Measurements from ENCODE around the gene AHCTF1. TPM values are rescaled to one million over a fixed set of nuclear protein-coding genes. Genes with fewer than 3 reads are reported as not detected.

The AHCTF1 gene
- total RNA-seq, 1 experiment from 2014 or later: 44.3 TPM

DNA sequence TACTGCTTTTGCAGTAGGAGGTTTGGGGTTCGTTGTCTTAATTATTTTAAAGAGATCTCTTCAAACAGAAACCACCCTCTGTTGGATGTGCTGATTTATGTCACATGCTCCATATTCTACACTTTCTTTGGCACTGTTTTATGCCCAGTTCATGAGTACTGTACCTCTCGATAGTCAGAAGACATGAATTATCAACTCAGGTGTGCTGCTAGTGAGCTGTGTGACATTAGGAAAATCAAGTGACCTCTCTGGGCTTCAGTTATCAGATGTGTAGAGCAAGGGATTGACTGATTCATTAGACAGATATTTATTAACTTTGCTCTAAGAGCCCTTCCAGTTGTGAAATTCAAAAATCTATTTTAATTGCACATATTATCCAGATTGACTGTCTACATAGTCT, 2.1 kb upstream of the AHCTF1 start:
- H3K18ac ChIP-seq (ENCODE audit: insufficient read length, low read depth, low read length): no peak overlapping the region
- no CpG with 5 or more reads among the region's 2 CpGs for WGBS (ENCODE audit: extremely low coverage, insufficient read length, low lambda C conversion rate)
- no peak overlapping the region for H3K27ac Mint-ChIP-seq

More for the DNA sequence above, 2.1 kb upstream of the AHCTF1 start:
- no peak overlapping the region for H3K4me3 Mint-ChIP-seq
- Histone ChIP-seq H2BK120ac (ENCODE audit: low read depth, low read length, poor library complexity, severe bottlenecking) (no peak overlapping the region), H3K79me1 (ENCODE audit: insufficient read depth, low read depth, low read length, poor library complexity, severe bottlenecking) (no peaks in the 10 kb centered on the region), H3K56ac (ENCODE audit: insufficient read length, low read depth, low read length) (no peak overlapping the region), H3K4me1 (ENCODE audit: insufficient read depth, low read length) (no peaks in the 10 kb centered on the region), H2BK12ac (ENCODE audit: insufficient read length, low read depth, low read length) (no peak overlapping the region), H4K91ac (ENCODE audit: insufficient read length, low read depth, low read length) (no peak overlapping the region), H3K23me2 (ENCODE audit: insufficient read length, low read depth, low read length, poor library complexity, severe bottlenecking) (no peaks in the 10 kb centered on the region), H4K8ac (replicated peaks; ENCODE audit: insufficient read length, low read depth, low read length) (no peak overlapping the region), H3K4ac (ENCODE audit: low read depth, low read length) (no peak overlapping the region), H3K9ac (ENCODE audit: extremely low read depth, insufficient read length, low read length) (no peak overlapping the region), H2BK5ac (ENCODE audit: insufficient read length, low read length) (no peak overlapping the region), H3K27me3 (ENCODE audit: insufficient read depth, low read length) (no peaks in the 10 kb centered on the region), H3K14ac (ENCODE audit: insufficient read depth, low read length) (no peak overlapping the region), H3T11ph (ENCODE audit: low read length) (no peak overlapping the region), H3K23ac (ENCODE audit: insufficient read length, low read depth, low read length) (no peak overlapping the region), H4K5ac (ENCODE audit: insufficient read length, low read depth, low read length) (no peak overlapping the region), H3K9me3 (ENCODE audit: control insufficient read depth, low read depth, low read length) (no peaks in the 10 kb centered on the region), H4K20me1 (ENCODE audit: control insufficient read depth, insufficient read depth, insufficient read length) (no peaks in the 10 kb centered on the region), H3K4me2 (ENCODE audit: insufficient read depth, insufficient read length, low read length) (no peak overlapping the region), H2AFZ (ENCODE audit: low read length) (no peak overlapping the region), H3K27ac (ENCODE audit: insufficient read length, low read depth, low read length) (no peak overlapping the region), H2BK20ac (ENCODE audit: low read depth, low read length, poor library complexity, severe bottlenecking) (no peak overlapping the region), H2BK15ac (ENCODE audit: low read depth, low read length) (no peak overlapping the region), H3K79me2 (ENCODE audit: insufficient read depth, low read length) (peaks cover 17% of the 10 kb centered on the region; the same call in 1 of the 2 replicates), H2AK5ac (ENCODE audit: insufficient read length, low read length) (no peak overlapping the region)
- peaks cover 0 to 3% of the 10 kb centered on the region in 2 experiments; a peak in 1 of 5 replicates for H3K9me3 Mint-ChIP-seq
- no peak for DNase-seq
- H3K27me3 Mint-ChIP-seq (ENCODE audit: low read depth): no peaks in the 10 kb centered on the region
- TF ChIP-seq, protein P1, sequence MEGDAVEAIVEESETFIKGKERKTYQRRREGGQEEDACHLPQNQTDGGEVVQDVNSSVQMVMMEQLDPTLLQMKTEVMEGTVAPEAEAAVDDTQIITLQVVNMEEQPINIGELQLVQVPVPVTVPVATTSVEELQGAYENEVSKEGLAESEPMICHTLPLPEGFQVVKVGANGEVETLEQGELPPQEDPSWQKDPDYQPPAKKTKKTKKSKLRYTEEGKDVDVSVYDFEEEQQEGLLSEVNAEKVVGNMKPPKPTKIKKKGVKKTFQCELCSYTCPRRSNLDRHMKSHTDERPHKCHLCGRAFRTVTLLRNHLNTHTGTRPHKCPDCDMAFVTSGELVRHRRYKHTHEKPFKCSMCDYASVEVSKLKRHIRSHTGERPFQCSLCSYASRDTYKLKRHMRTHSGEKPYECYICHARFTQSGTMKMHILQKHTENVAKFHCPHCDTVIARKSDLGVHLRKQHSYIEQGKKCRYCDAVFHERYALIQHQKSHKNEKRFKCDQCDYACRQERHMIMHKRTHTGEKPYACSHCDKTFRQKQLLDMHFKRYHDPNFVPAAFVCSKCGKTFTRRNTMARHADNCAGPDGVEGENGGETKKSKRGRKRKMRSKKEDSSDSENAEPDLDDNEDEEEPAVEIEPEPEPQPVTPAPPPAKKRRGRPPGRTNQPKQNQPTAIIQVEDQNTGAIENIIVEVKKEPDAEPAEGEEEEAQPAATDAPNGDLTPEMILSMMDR (conservative IDR thresholded peaks at IDR 0.05): no peak
- H3K4me1 Mint-ChIP-seq: peaks cover 13 to 18% of the 10 kb centered on the region in 2 experiments
- peaks cover 9 to 13% (median 12%) of the 10 kb centered on the region in 3 experiments for H3K36me3 Mint-ChIP-seq (ENCODE audit: insufficient read depth in 1 of 3, low read depth in 3 of 3)

Data from H9 (cell line).